Stimulated activated CD8-positive, alpha-beta memory T cell treated with anti-CD3 and anti-CD28 coated beads, Interleukin-4, amount 100 ng/mL, for 4 hours (primary cell): ENCODE results near the gene TMEM175.

Experiments
- DNase-seq, 2 donors: peaks; one replicate each; pipeline ENCODE4 v3.0.0-alpha.2; 2020; ENCODE audit warnings: low read depth in 2 of 2, low spot score in 1 of 2

TMEM175 gene

GRCh38 chr4:1001561-1002130 is 69.4 kb downstream of the TMEM175 start:
- DNase-seq = no peak

GRCh38 chr4:1002131-1002630 is 69.9 kb downstream of the TMEM175 start:
- DNase-seq = no peak

GRCh38 chr4:1002631-1003251 is 70.5 kb downstream of the TMEM175 start:
- no peak for DNase-seq

GRCh38 chr4:1003271-1004070 is 71.2 kb downstream of the TMEM175 start:
- no peak for DNase-seq

DNA sequence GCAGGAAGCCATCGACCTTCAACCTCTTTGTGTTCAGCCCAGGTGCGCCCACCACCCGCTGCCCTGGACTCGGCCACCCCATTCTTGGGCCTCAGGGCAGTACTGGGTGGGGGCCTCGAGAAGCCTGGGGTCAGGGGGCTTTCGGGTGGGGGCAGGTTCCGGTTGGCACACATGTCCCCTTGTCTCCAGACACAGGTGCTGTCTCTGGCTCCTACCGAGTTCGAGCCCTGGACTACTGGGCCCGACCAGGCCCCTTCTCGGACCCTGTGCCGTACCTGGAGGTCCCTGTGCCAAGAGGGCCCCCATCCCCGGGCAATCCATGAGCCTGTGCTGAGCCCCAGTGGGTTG is 71.8 kb downstream of the TMEM175 start:
- no peak for DNase-seq

DNA sequence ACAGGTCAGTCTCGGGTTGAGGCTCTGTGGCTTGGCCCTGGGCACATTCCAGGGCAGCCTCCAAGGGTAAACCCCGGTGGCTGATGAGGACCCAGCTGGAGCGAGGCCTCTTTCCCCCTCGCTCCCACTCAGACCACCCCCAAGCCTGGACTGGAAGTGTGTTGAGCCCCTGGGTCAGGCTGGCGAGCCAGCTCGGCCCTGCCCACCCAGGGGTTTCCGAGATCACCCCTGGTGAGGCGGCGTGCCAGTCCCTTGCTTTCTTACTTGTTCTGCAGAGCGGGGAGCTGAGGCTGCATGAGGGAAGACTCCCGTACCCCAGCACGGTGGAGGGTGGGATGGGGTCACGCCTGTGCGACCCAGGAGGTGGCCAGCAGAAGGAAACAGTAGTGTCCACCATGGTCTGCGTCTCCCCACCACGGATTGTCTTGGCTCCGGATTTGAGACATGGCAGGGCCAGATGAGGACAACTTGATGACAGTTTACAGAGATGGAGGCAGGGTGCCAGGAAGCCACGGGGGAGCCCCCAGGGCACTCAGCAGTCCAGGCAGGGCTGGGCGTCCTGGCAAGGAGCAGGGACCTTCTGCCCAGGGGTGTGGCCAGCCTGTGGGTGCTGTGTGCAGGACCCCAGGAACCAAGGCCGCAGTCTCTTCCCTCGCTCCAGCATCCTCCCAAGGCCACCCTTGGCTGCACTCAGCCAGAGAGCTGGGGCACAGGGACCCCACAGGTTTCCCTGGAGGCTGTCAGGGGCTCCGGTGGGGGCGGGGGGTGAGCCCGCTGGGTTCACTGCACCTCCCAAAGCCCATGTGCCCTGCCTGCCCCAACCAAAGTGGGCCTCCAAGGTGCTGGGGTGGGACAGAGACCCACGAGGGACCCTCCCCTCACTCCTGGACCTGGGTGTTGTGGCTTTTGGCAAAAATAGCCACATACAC is 72.6 kb downstream of the TMEM175 start:
- no peak for DNase-seq

GRCh38 chr4:1006856-1007255 is 74.6 kb downstream of the TMEM175 start:
- no peak for DNase-seq
